GM12874 (cell line): ENCODE data around the gene CASQ1.

Experiments
- CTCF ChIP-seq: IDR thresholded peaks from 2 replicates; pipeline ENCODE4 v1.5.1; 2011; ENCODE audit warnings: low read depth, mild to moderate bottlenecking, control low read depth, low read length, moderate library complexity; ENCODE audit not compliant: insufficient read depth

The CASQ1 gene

GRCh38 chr1:160161965-160162705 lies 28.2 kb upstream of the CASQ1 start:
- TF ChIP-seq CTCF = peak; percentile 62

- TF ChIP-seq CTCF = no peak
Measured at GRCh38 chr1:160162931-160163330, 27.4 kb upstream of the CASQ1 start.

- no peak for TF ChIP-seq CTCF
Measured at GRCh38 chr1:160163615-160164014, 26.8 kb upstream of the CASQ1 start.

GRCh38 chr1:160164121-160164520 lies 26.3 kb upstream of the CASQ1 start:
- no peak for TF ChIP-seq CTCF

GRCh38 chr1:160166166-160166868 lies 24.1 kb upstream of the CASQ1 start:
- no peak for TF ChIP-seq CTCF

GRCh38 chr1:160167056-160167455 lies 23.3 kb upstream of the CASQ1 start:
- no peak for TF ChIP-seq CTCF

- TF ChIP-seq CTCF = no peak
Measured at GRCh38 chr1:160167580-160167979, 22.8 kb upstream of the CASQ1 start.
